Measurements from ENCODE around the gene NOP10.
"Not testable (repeated sequence)": the region's sequence is repeated elsewhere in the genome, so short reads cannot be mapped to it uniquely, and the experiment has no call there.

- not testable (repeated sequence) for TF ChIP-seq CTCF, POLR2A, EP300 (IDR thresholded peaks at IDR 0.05)
These were observed 46.7 kb upstream of the NOP10 start for GRCh38 chr15:34389594-34390086.

Measured in tibial nerve (tissue), 4 donors.